Left lobe of liver (tissue), 2 donors: ENCODE measurements around the gene HIVEP1. TPM values are rescaled to one million over a fixed set of nuclear protein-coding genes. Genes with fewer than 3 reads are reported as not detected.
A peak's percentile ranks its signal among the peaks of the same experiment; 100 is the strongest.

ENCODE experiments used
- ATAC-seq: fragments of 200-7000 bp; cut with Tn5 transposase; one replicate; pipeline ENCODE4 v1.9.1; 2020; ENCODE audit warnings: mild to moderate bottlenecking, moderate library complexity
- DNase-seq: peaks from one replicate; pipeline ENCODE4 v3.0.0-alpha.2; 2020; ENCODE audit warnings: low spot score
- total RNA-seq: library from RNA; stranded (reverse); gene quantifications from one replicate; pipeline ENCODE4 v1.2.1, GENCODE V29; 2021
- donor health status: DM: no; HTN: no; CAD: no; lungs with moderate emphysema.
- donor health status: DM: no; HTN: yes; CAD: no.

HIVEP1 gene
- total RNA-seq, 1 donor from 2014 or later, result 9.7 TPM

DNA sequence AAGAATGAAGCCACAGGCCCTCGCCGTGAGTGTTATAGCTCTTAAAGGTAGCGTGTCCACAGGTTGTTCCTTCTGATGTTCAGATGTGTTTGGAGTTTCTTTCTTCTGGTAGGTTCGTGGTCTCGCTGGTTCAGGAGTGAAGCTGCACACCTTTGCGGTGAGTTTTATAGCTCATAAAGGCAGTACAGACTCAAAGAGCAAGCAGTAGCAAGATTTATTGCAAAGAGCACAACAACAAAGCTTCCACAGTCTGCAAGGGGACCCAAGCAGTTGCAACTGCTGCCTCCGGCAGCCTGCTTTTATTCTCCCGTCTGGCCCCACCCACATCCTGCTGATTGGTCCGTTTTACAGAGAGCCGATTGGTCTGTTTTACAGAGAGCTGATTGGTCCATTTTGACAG is 5.2 kb downstream of the HIVEP1 start:
- DNase-seq, result no peak
- ATAC-seq, result no peak

GRCh38 chr6:12017876-12018401 is 5.8 kb downstream of the HIVEP1 start:
- DNase-seq (no peak), ATAC-seq (no peak)

DNA sequence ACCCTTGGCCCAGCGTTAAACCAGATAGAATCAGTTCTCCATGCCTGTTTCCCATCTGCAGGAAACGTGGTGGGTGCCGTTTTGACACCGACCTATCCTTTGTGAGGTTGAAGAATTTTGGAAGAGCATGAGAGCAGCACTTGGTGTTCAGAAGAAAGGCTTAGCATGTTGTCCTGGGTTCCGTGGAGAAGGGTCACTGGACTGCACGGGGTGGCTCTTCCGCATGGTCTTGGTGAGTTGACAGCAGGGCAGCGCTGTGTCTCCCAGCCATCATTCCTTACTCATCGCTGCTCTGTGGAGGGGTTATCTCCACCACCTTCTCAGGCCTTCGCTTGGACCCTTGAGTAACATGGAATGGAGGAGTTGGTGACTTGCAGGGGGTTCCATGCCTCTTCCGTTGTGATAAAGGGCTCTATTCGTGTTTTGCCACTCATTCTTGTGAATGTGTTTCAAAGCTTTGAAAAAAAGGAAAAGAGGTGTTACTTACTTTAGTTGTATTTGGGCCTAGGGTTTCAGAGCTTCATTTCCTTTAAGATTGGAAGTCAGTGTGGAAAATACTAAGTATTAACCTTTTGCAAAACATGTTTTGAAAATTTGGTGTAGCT is 8.2 kb downstream of the HIVEP1 start:
- ATAC-seq, result no peak
- DNase-seq, result no peak

- ATAC-seq (no peak), DNase-seq (no peak)
These were observed 10.4 kb downstream of the HIVEP1 start for GRCh38 chr6:12022481-12022880.

DNA sequence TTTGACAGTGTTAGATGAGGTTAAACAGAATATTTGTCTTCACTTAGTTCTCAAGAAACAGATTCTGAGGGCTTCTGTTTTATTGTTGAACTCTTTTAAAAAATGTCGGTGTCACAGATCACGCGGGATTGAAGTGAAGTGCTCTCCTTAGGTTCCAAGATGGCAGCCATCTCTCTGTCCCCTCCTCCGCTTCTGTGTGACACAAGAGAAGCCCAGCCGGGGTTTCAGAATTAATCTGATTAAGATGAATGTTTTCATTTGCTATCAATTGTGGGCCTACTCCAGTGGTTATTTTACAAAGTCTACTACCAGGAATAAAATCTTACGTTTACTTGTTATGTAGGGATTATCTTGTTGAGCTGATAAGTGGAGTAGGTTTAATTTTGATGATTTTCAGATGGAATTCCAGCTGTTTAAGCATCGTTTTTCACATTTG is 10.9 kb downstream of the HIVEP1 start:
- ATAC-seq (no peak), DNase-seq (no peak)

DNA sequence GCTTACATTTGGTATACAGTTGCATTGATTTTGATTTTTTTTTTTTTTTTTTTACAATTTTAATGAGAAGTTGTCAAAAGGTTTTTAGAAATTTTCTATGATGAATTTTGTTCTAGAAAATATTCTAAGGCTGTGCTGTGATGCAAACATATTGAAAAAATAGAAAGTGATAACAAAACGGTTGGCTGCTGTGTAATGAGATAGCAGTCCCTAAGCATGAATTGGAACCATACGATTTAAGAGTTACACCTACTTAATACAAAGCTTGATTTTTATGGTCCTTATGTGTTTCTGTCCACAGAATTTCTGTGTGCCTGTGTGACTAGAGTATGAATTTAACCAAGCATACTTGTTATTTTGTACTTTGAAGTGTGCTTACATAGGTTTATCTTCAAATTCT is 12.1 kb downstream of the HIVEP1 start:
- DNase-seq (no peak), ATAC-seq (no peak)

DNA sequence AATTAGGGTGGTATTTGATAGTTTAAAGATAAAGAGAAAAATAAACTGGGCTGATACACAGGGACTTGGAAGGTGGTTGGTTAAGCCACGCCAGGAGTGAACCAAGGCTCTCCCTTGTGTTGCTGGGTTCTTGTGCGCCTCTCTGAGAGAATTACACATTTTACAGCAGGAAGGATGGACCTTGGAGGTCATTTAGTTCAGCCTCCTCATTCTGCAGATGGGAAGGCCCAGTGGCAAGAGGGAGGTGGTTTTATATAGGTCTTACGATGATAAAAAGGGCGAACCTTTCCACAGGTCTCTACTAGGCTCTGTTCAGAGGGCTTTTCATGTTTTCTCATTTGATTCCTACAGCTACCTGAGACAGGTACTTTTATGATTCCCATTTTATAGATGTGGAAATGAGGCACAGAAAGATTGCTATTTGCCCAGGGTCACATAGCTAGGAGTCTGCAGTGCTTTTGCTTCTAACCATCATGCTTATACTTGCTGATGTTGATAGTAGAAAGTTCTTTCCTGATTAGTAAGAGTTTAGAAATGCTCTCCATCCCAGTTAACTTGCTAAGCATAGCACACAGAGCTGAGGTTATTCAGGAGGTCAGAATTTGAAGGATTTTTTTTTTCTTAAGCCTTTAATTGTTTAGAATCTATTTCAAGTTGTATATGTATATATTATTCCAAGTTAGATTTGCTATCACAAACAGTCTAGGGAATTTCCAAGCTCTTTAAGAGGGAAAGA is 12.8 kb downstream of the HIVEP1 start:
- ATAC-seq (no peak), DNase-seq (no peak)

- ATAC-seq (no peak), DNase-seq (no peak)
These were observed 14.0 kb downstream of the HIVEP1 start for GRCh38 chr6:12026120-12026519.

DNA sequence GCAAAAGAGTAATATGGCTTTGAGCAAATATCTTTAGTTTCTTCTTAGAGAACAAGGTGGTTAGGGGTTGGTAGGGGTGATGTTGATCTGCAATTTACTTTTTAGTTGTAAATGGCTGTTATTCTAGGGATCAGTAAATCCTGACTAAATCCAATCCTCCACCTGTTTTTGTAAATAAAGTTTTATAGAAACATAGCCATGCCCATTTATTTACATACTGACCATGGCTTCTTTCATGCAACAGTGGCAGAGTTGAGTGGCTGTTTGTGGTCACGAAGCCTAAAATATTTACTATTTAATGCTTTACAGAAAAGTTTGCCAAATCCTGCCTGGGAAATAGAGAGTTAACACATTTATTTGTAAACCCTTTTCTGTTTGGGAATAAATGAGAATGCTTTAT is 14.7 kb downstream of the HIVEP1 start:
- ATAC-seq (no peak), DNase-seq (no peak)

DNA sequence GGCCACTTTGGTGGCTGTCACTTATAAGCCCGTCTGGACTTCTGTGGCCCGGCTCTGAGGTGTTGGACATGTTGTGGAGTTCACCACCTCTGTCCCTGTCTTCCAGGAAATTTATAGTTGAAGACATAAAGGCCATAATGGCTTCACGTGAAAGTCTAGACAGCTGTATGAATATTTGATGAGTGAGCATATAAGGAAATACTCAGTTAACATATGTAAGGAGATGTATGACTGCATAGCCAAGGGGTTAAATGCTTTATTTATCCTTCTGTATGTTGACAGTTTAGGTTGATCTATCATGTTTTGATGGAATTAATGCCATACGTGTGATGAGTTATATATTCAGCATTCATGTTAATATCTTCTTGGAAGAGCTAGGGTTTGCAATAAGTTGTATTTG is 16.1 kb downstream of the HIVEP1 start:
- DNase-seq, result no peak
- no peak for ATAC-seq

DNA sequence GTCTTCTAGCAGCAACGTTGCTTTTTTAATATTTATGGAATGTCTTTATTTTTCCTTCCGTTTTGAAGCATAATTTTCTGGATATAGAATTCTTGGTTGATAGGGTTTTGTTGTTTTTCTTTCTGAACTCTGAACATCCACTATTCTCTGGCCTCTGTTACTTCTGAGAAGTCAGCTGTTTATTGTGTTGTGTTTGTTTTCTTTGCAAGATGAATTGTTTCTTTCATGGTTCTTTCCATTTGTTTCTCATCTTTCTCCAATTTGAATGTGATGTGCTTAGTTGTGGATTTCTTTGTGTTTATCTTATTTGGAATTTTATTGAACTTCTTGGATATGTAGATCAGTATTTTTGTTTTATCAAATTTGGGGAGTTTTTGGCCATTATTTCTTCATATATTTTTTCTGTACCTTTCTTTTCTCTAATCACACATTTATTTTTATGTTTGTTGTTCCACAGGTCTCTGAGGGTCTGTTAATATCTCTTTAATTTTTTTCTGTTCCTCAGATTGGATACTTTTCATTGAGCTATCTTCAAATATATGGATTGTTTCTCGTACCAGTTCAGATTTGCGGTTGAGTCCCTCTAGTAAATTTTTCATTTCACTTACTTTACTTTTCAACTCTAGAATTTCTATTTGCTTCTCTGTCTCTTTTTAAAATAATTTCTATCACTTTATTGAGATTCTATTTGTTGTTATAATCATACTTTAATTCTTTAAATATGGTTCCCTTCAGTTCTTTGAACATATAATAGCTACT is 18.0 kb downstream of the HIVEP1 start:
- DNase-seq (no peak), ATAC-seq (no peak)

DNA sequence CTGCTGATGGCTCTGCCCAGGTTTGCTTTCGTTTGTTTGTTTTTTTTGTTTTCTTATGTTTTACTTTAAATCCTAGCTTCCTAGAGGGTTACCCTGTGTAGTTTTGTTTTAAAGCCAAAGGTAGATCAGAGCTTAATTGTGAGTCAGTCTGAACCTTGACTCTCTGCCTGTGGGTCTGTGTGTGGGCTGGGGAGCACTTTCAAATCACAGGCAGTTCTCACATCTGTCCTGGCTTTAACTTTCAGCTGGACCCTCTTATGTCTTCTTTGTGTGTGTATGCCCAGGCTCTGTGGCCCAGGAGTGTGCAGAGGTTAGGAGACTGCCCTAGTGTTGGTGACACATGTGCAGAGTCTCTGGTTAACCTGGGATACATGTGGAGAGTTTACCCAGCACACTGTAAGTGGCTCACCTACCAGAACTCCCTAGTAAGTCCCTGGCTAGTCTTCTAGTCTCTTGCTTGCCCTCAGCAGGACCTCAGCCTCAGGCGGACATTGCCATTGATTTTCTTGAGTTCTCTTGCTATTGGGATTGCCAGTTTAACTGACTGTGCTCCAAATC is 19.0 kb downstream of the HIVEP1 start:
- DNase-seq (no peak), ATAC-seq (peak; percentile 83)

GRCh38 chr6:12032783-12033573 is 20.9 kb downstream of the HIVEP1 start:
- ATAC-seq (no peak), DNase-seq (no peak)

GRCh38 chr6:12033770-12034169 is 21.7 kb downstream of the HIVEP1 start:
- ATAC-seq (peak; percentile 17), DNase-seq (no peak)

DNA sequence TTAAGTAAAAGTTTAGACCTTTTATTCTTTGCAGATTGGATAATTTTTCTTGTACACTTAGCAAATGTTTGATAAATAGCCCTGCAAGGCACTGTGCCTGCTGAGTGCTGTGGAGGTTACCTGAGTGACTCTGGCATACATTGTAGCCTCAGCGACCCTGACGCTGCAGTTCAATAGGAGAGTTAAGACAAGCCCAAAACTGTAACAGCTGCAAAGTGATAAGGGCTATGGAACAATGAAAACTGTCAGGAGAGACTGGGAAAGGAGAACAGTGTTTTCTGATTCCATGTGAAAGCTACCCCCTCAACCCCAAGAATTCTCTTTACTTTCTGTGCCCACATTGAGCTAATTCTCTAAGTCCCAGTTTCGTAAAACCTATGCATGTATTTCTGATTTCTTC is 22.2 kb downstream of the HIVEP1 start:
- DNase-seq, result no peak
- ATAC-seq, result peak; percentile 30

DNA sequence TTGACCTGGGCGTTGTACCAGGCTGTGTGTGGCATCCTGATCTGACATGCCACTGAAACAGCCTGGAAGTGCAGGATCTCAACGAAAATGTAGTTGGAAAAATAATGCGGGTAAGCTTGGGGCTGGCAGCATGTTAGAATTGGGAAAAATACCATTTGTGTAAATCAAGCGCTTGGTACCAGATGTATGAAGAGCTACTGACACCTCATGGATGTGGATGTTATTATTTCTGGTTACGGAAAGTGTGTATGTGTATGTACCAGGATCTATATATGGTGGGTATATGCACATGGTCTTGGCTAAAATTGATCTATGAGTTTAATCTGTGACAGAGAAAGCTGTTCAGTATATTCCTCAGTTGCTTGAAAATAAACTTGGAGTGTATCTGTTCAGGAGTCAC is 22.7 kb downstream of the HIVEP1 start:
- DNase-seq, result no peak
- no peak for ATAC-seq

GRCh38 chr6:12036766-12037165 is 24.7 kb downstream of the HIVEP1 start:
- no peak for DNase-seq
- no peak for ATAC-seq

- DNase-seq (no peak), ATAC-seq (no peak)
These were observed 25.7 kb downstream of the HIVEP1 start for GRCh38 chr6:12037798-12038197.

DNA sequence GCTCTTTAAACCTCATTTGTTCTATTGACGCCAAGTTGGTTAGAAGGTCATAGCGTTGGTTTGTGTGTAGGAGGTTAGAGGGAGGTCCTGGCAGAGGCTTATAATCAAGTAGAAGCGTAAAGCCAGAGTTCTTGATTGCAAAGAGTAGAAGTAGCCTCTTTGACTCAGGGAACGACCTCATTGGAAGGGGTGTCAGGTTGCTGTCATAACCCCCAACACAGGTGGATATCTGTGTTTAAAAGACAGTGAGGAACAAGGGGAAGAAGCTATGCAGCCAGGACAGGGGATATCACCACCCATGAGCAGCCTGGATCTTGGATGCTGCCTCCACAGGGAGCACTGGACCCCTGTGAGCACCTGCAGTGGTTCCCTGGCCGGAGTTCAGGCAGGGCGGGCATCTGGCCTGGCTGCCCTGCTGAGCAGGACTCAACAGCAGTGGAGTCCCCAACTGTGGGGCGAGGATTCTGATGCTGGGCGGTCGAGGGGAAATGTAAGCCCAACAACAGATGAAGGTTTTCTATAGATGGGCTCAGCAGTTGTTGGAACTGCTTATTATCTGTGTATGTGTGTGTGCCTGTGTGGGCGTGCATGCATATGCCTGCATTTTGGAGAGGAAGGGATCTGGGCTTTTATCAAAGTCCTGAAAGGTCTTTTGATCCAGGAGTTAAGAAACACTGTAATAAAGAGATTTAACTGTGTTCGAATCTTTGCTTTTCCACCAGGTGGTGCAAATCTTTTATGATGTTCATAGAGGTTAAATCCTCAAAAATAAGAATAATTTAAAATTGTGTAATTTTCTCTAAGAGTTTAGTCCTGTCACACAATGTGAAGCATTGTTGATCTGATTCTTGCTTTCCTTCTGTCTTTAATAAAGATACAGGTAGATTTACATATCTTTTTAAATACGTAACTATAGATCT is 27.7 kb downstream of the HIVEP1 start:
- ATAC-seq (peak; percentile 33), DNase-seq (no peak)

DNA sequence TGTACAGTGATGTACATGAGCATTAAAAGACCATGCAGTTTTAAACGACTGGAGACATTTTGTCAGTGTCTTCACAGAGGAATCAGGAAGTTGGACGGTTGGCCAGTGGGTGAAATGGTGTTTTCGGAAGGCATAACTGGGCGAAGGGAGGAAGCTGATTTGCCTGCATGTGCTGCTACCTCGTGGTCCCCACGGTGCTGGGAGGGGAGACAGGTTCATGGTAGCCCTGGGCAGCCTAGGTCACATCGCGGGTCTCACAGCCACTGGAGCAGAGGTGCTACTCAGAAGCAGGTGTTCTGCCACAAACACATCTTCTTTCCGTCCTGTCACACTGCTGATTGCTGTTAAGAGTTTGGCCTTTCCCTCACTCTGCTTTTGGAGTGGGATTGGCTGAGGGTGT is 35.2 kb downstream of the HIVEP1 start:
- ATAC-seq (no peak), DNase-seq (no peak)
